ENCODE results near the gene UMODL1. TPM values are rescaled to one million over a fixed set of nuclear protein-coding genes. Genes with fewer than 3 reads are reported as not detected.

UMODL1 gene
- total RNA-seq, 4 donors from 2014 or later, result not detected

- H3K27me3 ChIP-seq, result peaks cover 0 to 54% of the 10 kb centered on the region in 2 donors
Observed at GRCh38 chr21:42125571-42126544, 54.7 kb downstream of the UMODL1 start.

GRCh38 chr21:42127164-42128150 lies 56.3 kb downstream of the UMODL1 start:
- Histone ChIP-seq H3K27me3 (peaks cover 0 to 41% of the 10 kb centered on the region in 2 donors), H3K36me3 (no peaks in the 10 kb centered on the region), H3K27ac (no peak overlapping the region), H3K9me3 (no peaks in the 10 kb centered on the region), H3K4me1 (peaks cover 0 to 8% (median 0%) of the 10 kb centered on the region in 4 donors), H3K4me3 (no peak overlapping the region)
- no peak for DNase-seq (ENCODE audit: low spot score in 2 of 2)
- no peak for TF ChIP-seq POLR2A (IDR thresholded peaks at IDR 0.05)
- TF ChIP-seq EP300 (IDR thresholded peaks at IDR 0.05), result no peak
- no peak for TF ChIP-seq CTCF (IDR thresholded peaks at IDR 0.05)
- 86 to 87% methylated on average over 36 of the region's 36 CpGs for WGBS, 2 donors

More at GRCh38 chr21:42125571-42126544, 54.7 kb downstream of the UMODL1 start:
- H3K9me3 ChIP-seq, result no peaks in the 10 kb centered on the region
- H3K4me3 ChIP-seq, result no peak overlapping the region
- DNase-seq (ENCODE audit: low spot score in 2 of 2), result no peak
- H3K36me3 ChIP-seq, result no peaks in the 10 kb centered on the region
- WGBS, 2 donors, result 36 to 52% methylated on average over 19 to 22 of the region's 29 CpGs
- peaks cover 0 to 8% (median 0%) of the 10 kb centered on the region in 4 donors for H3K4me1 ChIP-seq
- TF ChIP-seq CTCF (IDR thresholded peaks at IDR 0.05) (no peak), EP300 (IDR thresholded peaks at IDR 0.05) (no peak), POLR2A (IDR thresholded peaks at IDR 0.05) (no peak)
- H3K27ac ChIP-seq, result no peak overlapping the region

GRCh38 chr21:42129300-42130266 lies 58.5 kb downstream of the UMODL1 start:
- Histone ChIP-seq H3K36me3 (no peaks in the 10 kb centered on the region), H3K9me3 (no peaks in the 10 kb centered on the region), H3K27ac (no peak overlapping the region), H3K27me3 (peaks cover 0 to 20% of the 10 kb centered on the region in 2 donors), H3K4me1 (peaks cover 0 to 8% (median 0%) of the 10 kb centered on the region in 4 donors), H3K4me3 (no peak overlapping the region)
- DNase-seq (ENCODE audit: low spot score in 2 of 2), result no peak
- WGBS, 2 donors, result 74 to 84% methylated on average over 11 of the region's 11 CpGs
- no peak for TF ChIP-seq EP300 (IDR thresholded peaks at IDR 0.05)
- no peak for TF ChIP-seq CTCF (IDR thresholded peaks at IDR 0.05)
- TF ChIP-seq POLR2A (IDR thresholded peaks at IDR 0.05), result no peak

- Histone ChIP-seq H3K4me1 (peaks cover 0 to 3% (median 0%) of the 10 kb centered on the region in 4 donors), H3K36me3 (no peaks in the 10 kb centered on the region), H3K9me3 (no peaks in the 10 kb centered on the region), H3K27ac (no peak overlapping the region), H3K27me3 (peaks cover 0 to 13% of the 10 kb centered on the region in 2 donors), H3K4me3 (no peak overlapping the region)
- DNase-seq (ENCODE audit: low spot score in 2 of 2), result no peak
- no peak for TF ChIP-seq EP300 (IDR thresholded peaks at IDR 0.05)
- TF ChIP-seq CTCF (IDR thresholded peaks at IDR 0.05), result no peak
- no peak for TF ChIP-seq POLR2A (IDR thresholded peaks at IDR 0.05)
- 66% methylated on average over 6 of the region's 6 CpGs for WGBS, 2 donors
Observed at GRCh38 chr21:42130441-42130840, 59.3 kb downstream of the UMODL1 start.

Data from tibial nerve (tissue), 4 donors.